Measurements from ENCODE around the gene CNTNAP2.

CNTNAP2 gene

DNA sequence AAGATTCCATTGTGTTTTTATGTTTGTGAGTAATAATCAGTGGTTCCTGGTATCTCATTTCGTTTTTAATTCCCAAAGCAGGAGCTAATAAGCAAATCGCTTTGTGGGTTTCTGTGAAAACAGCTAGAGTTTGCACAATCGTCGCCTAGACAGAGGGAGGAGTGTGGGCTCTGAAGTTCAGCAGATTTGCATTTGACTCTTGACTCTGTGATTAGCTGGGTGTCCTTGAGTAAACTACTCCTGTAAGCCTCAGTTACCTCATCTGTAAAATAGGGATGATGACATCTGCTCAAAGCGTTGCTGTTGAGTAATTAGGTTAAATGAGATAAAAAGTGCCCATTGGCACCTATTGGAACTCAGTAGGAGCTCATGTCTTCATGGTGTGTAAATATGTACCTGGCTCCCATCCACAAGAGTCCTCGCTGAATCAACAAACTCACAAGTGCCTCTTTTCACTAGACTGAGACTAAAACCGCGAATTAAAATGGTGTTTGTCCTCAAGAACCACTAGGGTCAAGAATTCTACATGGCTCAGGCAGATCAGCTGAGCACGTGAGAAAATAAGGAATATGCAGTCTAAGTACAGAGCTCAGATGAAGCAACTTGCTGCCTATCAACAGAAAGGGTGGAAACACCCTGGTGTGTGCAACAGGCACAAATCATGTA lies 2088.2 kb downstream of the CNTNAP2 start:
- peak; percentile 14 to 39 for DNase-seq

DNA sequence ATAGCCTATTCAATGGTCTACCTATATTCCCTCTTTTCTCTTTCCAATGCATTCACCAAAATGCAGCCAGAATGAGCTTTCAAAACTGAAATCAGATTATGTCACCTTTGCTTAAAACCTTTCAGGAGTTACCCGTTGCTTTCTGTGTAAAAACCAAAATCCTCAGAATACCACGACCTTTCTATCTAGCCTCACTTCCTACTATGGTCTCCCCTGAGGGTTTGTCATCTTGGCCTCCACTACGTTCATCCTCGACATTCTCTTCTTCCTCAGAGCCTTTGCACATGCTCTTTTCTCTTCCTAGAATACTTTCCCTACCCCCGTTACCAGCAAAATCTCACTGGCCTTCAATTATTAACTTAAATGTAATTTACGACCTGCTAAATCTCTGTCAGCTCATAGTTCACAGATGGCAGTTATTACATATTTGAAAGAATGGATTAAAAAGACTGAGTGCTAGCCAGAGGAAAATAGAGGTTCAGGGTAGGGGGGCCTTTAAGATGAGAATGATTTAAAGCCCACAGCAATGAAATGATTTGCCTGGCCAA lies 2093.1 kb downstream of the CNTNAP2 start:
- no peak for DNase-seq

DNA sequence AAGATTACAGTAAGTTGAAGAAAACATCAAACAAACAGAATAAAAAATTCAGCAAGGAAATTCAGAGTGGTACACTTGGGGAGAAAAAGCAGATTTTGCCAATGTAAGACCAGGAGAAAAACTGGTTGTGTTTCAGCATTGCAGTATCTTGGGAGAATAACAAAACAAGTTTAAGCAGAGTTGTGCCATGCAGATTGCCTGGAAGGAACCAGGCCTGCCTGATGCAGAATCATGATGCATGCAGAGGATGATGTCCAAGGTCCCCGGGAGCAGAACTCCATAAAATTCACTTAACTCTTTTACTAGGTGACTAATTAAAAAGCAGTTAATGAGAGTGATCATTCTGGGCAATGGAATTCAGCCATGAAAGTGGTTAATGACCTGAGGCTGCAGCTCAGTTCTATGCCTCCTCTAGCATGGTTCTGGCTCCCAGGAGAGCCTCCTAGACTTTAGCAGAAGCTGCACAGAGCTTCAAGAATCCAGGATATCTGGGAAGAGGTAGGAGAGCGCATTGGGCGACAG lies 2094.3 kb downstream of the CNTNAP2 start:
- no peak for DNase-seq

DNA sequence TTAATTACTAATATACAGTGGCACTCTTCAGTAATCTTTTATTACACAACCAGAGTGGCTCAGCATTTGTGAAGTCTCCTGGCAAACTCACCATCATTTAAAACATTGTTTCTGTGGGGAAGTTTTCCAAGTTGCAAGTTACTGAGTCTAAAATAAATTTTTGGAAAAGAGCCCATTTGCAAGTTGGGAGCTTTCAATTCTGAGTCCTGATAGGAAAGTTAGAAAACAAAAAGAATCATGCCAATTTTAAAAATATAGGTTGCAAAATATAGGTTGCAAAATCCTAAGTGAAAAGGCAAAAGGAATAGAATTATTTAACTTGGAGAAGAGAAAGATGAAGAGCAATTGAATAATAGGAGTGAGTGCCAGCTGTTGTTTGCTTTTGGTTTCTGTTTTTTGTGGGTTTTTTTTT lies 2095.1 kb downstream of the CNTNAP2 start:
- no peak for DNase-seq

GRCh38 chr7:148212731-148213130 lies 2096.1 kb downstream of the CNTNAP2 start:
- DNase-seq: no peak

DNA sequence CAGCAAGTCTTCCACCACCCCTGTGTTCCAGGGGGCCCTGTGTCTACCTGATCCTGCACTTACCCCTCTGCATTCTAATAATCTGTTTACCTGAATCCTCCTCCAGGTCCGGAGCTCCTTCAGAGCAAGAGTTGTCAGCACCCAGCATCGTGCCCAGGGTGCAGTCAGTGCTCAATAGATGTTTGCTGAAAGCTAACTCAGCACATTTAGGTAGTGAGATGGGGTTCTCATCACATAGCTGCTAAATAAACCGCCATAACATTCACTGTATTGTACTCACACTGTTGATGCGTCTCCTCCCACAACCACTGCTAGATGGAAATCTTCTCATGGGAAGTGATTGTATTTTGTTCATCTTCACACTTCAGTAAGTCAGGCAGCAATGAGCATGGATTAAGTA lies 2097.5 kb downstream of the CNTNAP2 start:
- no peak for DNase-seq

DNA sequence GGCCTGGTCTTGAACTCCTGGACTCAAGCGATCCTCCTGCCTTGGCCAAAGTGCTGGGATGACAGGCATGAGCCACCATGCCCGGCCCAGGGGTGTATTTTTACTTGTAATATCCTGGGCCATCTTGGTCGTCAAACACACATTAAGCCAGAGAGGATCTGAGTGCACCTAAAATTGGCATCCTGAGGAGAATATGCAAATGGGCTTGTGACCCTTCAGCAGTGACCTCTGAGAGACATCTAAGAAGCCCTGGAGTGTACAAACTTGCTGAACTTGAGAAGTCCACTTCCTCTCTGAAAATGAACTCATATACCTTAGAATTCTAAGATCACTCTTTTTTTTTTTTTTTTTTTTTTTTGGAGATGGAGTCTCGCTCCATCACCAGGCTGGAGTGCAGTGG lies 2102.0 kb downstream of the CNTNAP2 start:
- DNase-seq: no peak

DNA sequence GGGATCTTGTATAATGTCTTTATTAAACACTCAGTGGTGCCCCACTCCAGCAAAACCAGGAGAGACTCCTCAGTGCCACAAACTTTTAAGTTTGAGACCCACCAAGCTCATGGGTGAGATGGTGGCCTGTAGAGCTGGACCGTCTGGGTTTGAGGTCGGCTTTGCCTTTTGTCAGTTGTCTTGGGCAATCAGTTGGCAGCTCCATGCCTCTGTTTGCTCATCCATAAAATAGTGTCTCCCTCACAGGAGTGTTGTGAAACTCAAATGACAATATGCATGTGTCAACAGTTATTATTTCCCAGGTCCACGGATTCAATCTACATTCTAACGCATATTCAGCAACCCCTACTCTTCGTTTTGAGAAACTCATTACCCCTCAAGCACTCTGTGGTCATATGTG lies 2106.1 kb downstream of the CNTNAP2 start:
- no peak for DNase-seq

DNA sequence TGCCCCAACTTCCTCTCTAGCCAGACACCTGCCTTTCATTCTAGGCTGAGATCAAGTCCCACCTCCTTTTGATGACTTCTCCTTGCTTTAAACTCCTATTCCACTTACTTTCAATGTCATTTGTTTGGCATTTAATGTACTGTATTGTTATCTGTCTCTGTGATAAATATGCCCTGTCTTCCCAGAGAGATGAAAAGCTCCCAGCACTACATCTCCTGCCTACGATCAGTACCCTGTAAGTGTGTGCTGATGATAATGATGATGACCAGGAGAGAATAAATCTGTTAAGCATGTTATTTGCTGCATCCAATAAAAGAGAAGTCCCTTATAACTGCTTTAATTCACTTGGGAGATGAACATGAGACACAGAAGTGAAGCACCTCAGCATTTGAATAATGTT lies 2106.6 kb downstream of the CNTNAP2 start:
- DNase-seq: no peak

- no peak for DNase-seq
Measured at GRCh38 chr7:148223738-148224137, 2107.1 kb downstream of the CNTNAP2 start.

DNA sequence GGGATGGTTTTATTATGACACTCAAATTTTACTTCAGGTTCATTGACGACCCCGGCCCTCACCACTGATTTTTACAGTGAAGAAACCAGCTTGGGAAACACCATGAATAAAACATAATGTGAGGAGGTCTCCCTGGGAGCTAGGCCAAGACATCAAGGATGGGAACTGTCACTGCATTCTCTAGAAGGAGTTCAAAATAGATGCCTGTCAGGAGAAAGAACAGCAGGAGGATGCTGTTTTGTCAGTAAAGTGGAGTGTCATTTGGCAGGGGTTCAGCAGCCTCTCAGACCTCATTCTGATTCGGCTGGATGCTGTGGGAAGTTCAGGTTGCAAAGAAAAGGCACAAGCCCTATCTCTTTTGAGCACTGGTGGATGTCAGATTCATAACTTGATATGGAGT lies 2113.7 kb downstream of the CNTNAP2 start:
- DNase-seq: no peak

- no peak for DNase-seq
Measured at GRCh38 chr7:148230883-148231282, 2114.3 kb downstream of the CNTNAP2 start.

- DNase-seq: no peak
Measured at GRCh38 chr7:148232784-148233183, 2116.2 kb downstream of the CNTNAP2 start.

- DNase-seq: no peak
Measured at GRCh38 chr7:148234715-148235114, 2118.1 kb downstream of the CNTNAP2 start.

- no peak for DNase-seq
Measured at GRCh38 chr7:148238761-148239325, 2122.2 kb downstream of the CNTNAP2 start.

DNA sequence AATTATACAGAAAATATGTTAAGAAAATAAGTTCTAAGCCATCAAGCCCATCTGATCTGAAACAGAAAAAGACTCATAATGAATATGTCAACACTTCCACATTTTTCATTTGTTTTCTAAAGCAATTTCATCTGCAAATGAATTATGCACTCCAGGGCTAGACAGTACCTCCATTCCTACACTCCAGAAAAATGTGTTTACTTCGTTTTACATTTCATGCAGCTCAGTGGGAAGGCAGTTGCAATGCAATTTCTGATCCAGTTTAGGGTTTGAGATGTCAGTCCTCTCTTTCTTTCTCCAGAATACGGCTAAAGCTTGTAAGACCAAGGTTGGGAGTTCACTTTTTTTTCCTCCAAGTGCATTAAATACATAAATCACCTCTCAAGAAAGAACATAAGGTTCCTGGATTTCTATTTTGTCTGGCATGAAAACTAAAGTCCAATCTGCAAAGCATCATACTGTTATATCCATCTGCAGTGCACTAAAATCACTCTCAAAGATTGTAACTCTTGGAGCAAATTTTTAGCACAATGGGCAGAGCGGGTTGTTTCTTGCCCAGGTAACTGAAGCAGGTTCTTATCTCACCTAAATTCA lies 2125.2 kb downstream of the CNTNAP2 start:
- DNase-seq: no peak

DNA sequence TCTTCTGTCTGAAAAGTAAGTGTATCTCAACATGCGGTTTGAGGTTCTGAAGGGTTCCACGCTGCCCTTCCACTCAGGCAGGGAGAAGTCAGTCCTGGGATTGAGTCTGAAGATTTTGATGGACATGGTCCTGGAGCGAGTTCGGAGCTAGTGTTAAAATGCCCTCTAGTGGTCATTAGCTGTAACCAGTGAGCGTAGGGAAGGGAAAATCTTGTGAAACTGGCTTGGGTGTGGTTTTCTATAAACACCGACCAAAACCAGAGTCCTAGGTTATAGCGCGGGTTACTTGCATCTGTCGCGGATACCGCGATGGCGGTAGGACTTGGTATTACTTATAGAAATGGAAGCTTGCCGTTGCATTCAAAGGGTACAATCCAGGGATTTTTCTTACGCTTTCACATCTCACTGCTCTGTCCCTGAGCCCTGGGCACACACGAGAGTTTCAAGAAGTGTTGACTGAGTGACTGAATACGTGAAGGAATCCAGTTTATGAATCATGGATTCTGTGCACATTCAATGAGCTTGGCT lies 2125.8 kb downstream of the CNTNAP2 start:
- no peak for DNase-seq

DNA sequence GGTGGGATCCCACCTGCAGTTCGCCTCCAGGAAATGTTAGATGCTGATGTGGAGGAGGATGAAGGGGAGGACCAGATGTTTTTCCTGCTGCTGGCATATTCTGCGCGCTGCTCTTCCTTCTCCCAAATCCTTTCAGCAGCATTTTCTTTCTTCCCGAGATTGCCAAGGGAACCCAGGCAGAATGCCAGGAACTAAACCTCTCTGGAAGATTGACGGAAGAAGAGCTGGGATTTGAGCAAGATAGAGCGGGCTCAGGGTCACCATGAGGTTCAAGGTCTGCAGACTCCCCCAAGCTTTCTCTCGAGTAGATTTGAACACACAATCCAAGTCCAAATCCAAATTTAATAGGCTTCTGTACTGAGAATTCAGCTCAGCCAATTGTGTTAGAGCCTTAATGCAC lies 2128.8 kb downstream of the CNTNAP2 start:
- no peak for DNase-seq

DNA sequence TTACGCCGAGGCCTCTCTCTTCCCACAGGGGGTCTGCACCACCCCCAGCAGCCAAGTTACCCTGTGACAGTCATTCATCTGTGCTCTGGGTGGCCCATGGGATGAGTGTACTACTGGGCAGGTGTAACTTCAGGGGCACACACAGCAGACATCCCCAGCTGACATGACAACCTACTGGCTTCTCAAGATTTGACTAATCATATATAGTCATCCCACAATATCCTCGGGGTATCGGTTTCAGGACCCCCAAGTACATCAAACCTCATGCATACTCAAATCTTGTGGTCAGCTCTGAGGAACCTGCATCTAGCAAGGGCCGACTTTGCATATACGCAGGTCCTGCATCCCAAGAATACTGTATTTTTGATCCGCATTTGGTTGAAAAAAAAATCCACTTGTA lies 2137.0 kb downstream of the CNTNAP2 start:
- DNase-seq: no peak

DNA sequence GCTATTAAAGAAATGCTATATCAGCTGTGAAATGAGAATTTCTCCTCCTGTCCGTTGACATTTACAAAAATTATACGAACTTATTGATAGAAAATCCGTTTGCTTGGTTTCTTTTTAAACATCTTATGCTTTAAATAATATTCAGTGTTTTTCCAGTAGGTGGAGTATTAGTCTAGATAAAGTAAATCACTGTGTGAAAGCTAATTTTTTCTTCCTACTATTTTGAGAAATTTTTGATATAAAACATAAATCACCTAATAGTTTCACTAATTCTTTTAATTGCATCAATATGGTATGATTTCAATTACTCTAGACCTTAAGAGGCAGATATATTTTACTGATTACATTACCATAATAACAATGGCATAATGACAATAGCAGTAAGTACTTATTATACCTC lies 2138.7 kb downstream of the CNTNAP2 start:
- DNase-seq: no peak

GRCh38 chr7:148256433-148256832 lies 2139.8 kb downstream of the CNTNAP2 start:
- no peak for DNase-seq

GRCh38 chr7:148260599-148260998 lies 2144.0 kb downstream of the CNTNAP2 start:
- no peak for DNase-seq

DNA sequence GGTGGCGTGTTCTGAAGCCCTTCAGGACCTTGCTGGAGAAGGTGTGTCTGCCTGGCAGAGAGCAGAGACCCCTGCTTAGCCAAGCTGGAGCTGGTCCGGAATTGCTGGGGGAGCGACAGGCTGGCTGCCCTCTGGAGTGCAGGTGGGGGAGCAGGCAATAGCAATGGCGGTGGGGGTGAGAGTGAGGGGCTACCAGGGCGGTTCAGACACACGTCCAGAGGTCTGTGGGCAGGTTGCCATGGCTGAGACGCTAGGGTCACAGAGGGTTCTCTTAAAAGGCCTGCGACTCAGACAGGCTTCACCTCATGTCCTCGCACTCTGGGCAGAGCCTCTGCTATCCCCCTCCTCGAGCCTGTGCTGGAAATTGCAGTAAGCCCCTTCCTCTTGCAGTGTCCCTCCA lies 2144.9 kb downstream of the CNTNAP2 start:
- no peak for DNase-seq

All from NCI-H187 (cell line).